ENCODE measurements around the gene MAGI1.

DNA sequence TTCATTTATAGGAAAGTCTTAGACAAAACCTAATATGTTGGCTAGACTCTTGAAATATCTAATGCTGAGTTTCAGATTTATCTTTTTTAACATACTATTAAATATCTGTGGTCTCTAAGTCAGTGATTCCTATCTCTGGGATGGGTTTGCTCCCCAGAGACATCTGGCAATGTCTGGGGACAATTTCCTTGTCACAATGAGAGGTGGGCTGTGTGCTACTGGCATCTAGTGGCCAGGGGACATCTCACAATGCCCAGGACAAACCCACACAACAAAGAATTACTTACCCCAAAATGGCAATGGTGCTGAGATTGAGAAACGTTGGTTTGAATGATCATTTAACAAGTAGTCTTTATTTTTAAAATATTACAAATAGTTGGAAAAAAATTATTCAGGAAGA lies 602.1 kb downstream of the MAGI1 start:
- TF ChIP-seq POLR2A (IDR thresholded peaks at IDR 0.05; ENCODE audit: borderline replicate concordance, extremely low read depth, insufficient read depth, insufficient read length) (no peak), EZH2phosphoT487 (IDR thresholded peaks at IDR 0.05; ENCODE audit: borderline replicate concordance) (no peak), JUND (IDR thresholded peaks at IDR 0.05) (no peak), YY1 (IDR thresholded peaks at IDR 0.05; ENCODE audit: extremely low read depth, insufficient replicate concordance, low read depth, low read length) (no peak), ZFX (IDR thresholded peaks at IDR 0.05) (no peak), SP1 (IDR thresholded peaks at IDR 0.05; ENCODE audit: low read depth) (no peak), ZNF274 (IDR thresholded peaks at IDR 0.05; ENCODE audit: low read depth, low read length) (no peak)
- TF ChIP-seq, protein P1, sequence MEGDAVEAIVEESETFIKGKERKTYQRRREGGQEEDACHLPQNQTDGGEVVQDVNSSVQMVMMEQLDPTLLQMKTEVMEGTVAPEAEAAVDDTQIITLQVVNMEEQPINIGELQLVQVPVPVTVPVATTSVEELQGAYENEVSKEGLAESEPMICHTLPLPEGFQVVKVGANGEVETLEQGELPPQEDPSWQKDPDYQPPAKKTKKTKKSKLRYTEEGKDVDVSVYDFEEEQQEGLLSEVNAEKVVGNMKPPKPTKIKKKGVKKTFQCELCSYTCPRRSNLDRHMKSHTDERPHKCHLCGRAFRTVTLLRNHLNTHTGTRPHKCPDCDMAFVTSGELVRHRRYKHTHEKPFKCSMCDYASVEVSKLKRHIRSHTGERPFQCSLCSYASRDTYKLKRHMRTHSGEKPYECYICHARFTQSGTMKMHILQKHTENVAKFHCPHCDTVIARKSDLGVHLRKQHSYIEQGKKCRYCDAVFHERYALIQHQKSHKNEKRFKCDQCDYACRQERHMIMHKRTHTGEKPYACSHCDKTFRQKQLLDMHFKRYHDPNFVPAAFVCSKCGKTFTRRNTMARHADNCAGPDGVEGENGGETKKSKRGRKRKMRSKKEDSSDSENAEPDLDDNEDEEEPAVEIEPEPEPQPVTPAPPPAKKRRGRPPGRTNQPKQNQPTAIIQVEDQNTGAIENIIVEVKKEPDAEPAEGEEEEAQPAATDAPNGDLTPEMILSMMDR (IDR thresholded peaks at IDR 0.05 in 2 of 3, conservative IDR thresholded peaks at IDR 0.05 in 1 of 3; ENCODE audit: borderline replicate concordance in 1 of 3, insufficient read depth in 1 of 3, low read depth in 2 of 3, low read length in 2 of 3): peak; percentile 34 to 48 (median 47); a peak in 5 of 6 replicates
- TF ChIP-seq, protein P2, sequence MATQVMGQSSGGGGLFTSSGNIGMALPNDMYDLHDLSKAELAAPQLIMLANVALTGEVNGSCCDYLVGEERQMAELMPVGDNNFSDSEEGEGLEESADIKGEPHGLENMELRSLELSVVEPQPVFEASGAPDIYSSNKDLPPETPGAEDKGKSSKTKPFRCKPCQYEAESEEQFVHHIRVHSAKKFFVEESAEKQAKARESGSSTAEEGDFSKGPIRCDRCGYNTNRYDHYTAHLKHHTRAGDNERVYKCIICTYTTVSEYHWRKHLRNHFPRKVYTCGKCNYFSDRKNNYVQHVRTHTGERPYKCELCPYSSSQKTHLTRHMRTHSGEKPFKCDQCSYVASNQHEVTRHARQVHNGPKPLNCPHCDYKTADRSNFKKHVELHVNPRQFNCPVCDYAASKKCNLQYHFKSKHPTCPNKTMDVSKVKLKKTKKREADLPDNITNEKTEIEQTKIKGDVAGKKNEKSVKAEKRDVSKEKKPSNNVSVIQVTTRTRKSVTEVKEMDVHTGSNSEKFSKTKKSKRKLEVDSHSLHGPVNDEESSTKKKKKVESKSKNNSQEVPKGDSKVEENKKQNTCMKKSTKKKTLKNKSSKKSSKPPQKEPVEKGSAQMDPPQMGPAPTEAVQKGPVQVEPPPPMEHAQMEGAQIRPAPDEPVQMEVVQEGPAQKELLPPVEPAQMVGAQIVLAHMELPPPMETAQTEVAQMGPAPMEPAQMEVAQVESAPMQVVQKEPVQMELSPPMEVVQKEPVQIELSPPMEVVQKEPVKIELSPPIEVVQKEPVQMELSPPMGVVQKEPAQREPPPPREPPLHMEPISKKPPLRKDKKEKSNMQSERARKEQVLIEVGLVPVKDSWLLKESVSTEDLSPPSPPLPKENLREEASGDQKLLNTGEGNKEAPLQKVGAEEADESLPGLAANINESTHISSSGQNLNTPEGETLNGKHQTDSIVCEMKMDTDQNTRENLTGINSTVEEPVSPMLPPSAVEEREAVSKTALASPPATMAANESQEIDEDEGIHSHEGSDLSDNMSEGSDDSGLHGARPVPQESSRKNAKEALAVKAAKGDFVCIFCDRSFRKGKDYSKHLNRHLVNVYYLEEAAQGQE (IDR thresholded peaks at IDR 0.05; ENCODE audit: low read depth): no peak
- TF ChIP-seq, protein P3, sequence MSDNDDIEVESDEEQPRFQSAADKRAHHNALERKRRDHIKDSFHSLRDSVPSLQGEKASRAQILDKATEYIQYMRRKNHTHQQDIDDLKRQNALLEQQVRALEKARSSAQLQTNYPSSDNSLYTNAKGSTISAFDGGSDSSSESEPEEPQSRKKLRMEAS (IDR thresholded peaks at IDR 0.05): no peak
